Lower lobe of right lung (tissue), 2 donors: ENCODE measurements around the gene GPR42. TPM values are rescaled to one million over a fixed set of nuclear protein-coding genes. Genes with fewer than 3 reads are reported as not detected.
"Not testable (repeated sequence)": the region's sequence is repeated elsewhere in the genome, so short reads cannot be mapped to it uniquely, and the experiment has no call there.

Experiments used
- ATAC-seq, 2 donors: fragments of 200-7000 bp; cut with Tn5 transposase; one replicate each; pipeline ENCODE4 v1.9.1; 2020 to 2022; ENCODE audit warnings: mild to moderate bottlenecking in 2 of 2, moderate library complexity in 2 of 2
- DNase-seq: peaks from one replicate; pipeline ENCODE4 v3.0.0-alpha.2; 2020
- H3K27ac ChIP-seq: fragments of 200-600 bp; one replicate; pipeline ENCODE4 v1.8.0; 2022
- H3K27me3 ChIP-seq: fragments of 200-600 bp; one replicate; pipeline ENCODE4 v1.8.0; 2022; ENCODE audit warnings: low read depth
- H3K36me3 ChIP-seq: fragments of 200-600 bp; one replicate; pipeline ENCODE4 v1.8.0; 2022; ENCODE audit warnings: mild to moderate bottlenecking
- H3K4me1 ChIP-seq: fragments of 200-600 bp; one replicate; pipeline ENCODE4 v1.8.0; 2022
- H3K4me3 ChIP-seq: fragments of 200-600 bp; one replicate; pipeline ENCODE4 v1.8.0; 2022; ENCODE audit warnings: mild to moderate bottlenecking
- H3K9me3 ChIP-seq: fragments of 200-600 bp; one replicate; pipeline ENCODE4 v1.8.0; 2022
- CTCF ChIP-seq: fragments of 200-600 bp; IDR thresholded peaks from one replicate; pipeline ENCODE4 v1.8.0; 2022; ENCODE audit warnings: antibody characterized with exemption, mild to moderate bottlenecking
- intact Hi-C: fragments of 100-400 bp; cut with DNase I; formaldehyde crosslinking; loops from one replicate; pipeline ENCODE4 v1.11.0; 2022
- total RNA-seq: library from RNA; stranded (reverse); fragmentation: NEBNext Ultra II Directional; extraction: Animal tissue kit (Norgen Biotek cat#: 25700); gene quantifications from one replicate; pipeline ENCODE4 v1.2.1, GENCODE V29; 2021
- donor health status: DM: no; HTN: yes; CAD: no; lungs with severe emphysema.

Gene GPR42
- total RNA-seq, 1 donor from 2014 or later, result not detected

- H3K4me3 ChIP-seq, result no peak overlapping the region
- H3K36me3 ChIP-seq, result no peaks in the 10 kb centered on the region
- H3K27me3 ChIP-seq, result peaks cover 11% of the 10 kb centered on the region
- intact Hi-C loops, result no loop called here
- ATAC-seq, result no peak
- H3K4me1 ChIP-seq, result no peaks in the 10 kb centered on the region
- no peaks in the 10 kb centered on the region for H3K9me3 ChIP-seq
- no peak for DNase-seq
- TF ChIP-seq CTCF, result no peak
- no peak overlapping the region for H3K27ac ChIP-seq
Observed at GRCh38 chr19:35369522-35369921, 1.3 kb upstream of the GPR42 start.

DNA sequence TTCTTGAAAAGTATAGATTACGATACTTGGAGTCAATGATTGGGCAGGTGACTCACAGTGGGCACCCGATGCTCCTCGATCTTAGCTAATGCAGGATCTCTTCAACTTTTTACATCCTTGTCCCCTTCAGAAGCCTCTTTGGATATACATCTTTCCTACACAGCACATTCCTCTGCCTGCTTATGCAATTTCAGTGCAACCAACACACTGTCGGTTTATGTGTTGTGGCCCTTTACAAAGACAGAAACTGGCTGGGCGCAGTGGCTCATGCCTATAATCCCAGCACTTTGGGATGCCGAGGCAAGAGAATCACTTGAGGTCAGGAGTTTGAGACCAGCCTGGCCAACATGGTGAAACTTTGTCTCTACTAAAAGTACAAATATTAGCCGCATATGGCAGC, 2.6 kb downstream of the GPR42 start:
- no peak overlapping the region for H3K27ac ChIP-seq
- H3K4me3 ChIP-seq, result no peak overlapping the region
- H3K36me3 ChIP-seq, result no peaks in the 10 kb centered on the region
- H3K27me3 ChIP-seq, result no peaks in the 10 kb centered on the region
- H3K9me3 ChIP-seq, result no peaks in the 10 kb centered on the region
- no peaks in the 10 kb centered on the region for H3K4me1 ChIP-seq
- DNase-seq (no peak), ATAC-seq (no peak)
- no peak for TF ChIP-seq CTCF
- intact Hi-C loops, result no loop called here

DNA sequence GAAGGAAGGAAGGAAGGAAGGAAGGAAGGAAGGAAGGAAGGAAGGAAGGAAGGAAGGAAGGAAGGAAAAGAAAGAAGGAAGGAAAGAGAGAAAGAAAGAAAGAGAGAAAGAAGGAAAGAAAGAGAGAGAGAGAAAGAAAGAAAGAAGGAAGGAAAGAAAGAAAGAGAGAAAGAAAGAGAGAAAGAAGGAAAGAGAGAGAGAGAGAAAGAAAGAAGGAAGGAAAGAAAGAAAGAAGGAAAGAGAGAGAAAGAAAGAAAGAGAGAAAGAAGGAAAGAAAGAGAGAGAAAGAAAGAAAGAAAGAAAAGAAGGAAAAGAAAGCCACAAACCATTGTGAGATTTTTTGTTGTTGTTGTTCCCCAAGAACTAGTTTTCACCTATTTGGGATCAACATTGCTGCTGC, 3.2 kb downstream of the GPR42 start:
- H3K4me3 ChIP-seq, H3K36me3 ChIP-seq, DNase-seq, H3K9me3 ChIP-seq, ATAC-seq, H3K27ac ChIP-seq, H3K4me1 ChIP-seq, intact Hi-C loops, H3K27me3 ChIP-seq: not testable (repeated sequence)

GRCh38 chr19:35375505-35376307, 4.8 kb downstream of the GPR42 start:
- ATAC-seq (peak; percentile 40 to 50), DNase-seq (no peak)
- no peak overlapping the region for H3K27ac ChIP-seq
- no peak for TF ChIP-seq CTCF
- H3K4me3 ChIP-seq, result no peak overlapping the region
- intact Hi-C loops, result no loop called here
- no peaks in the 10 kb centered on the region for H3K36me3 ChIP-seq
- no peaks in the 10 kb centered on the region for H3K27me3 ChIP-seq
- no peaks in the 10 kb centered on the region for H3K9me3 ChIP-seq
- H3K4me1 ChIP-seq, result no peaks in the 10 kb centered on the region

DNA sequence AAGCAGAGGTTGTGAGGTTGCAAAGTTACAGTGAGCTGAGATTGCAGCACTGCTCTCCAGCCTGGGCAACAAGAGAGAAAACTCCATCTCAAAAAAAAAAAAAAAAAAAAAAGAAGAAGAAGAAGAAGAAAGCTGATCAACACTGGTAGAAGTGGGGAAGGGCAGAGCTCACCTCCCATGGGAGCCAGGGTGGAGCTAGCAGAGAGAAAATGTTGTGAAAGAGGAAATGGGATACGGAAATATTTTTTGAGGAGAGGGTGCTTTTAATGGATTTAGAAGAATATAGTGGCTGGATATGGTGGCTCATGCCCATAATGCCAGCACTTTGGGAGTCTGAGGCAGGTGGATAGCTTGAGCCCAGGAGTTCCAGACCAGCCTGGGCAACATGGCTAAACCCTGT, 6.8 kb downstream of the GPR42 start:
- intact Hi-C loops, result no loop called here
- no peaks in the 10 kb centered on the region for H3K9me3 ChIP-seq
- no peak overlapping the region for H3K27ac ChIP-seq
- ATAC-seq (no peak), DNase-seq (no peak)
- H3K4me3 ChIP-seq, result no peak overlapping the region
- H3K27me3 ChIP-seq, result peaks cover 4% of the 10 kb centered on the region
- no peaks in the 10 kb centered on the region for H3K36me3 ChIP-seq
- no peaks in the 10 kb centered on the region for H3K4me1 ChIP-seq
- no peak for TF ChIP-seq CTCF

DNA sequence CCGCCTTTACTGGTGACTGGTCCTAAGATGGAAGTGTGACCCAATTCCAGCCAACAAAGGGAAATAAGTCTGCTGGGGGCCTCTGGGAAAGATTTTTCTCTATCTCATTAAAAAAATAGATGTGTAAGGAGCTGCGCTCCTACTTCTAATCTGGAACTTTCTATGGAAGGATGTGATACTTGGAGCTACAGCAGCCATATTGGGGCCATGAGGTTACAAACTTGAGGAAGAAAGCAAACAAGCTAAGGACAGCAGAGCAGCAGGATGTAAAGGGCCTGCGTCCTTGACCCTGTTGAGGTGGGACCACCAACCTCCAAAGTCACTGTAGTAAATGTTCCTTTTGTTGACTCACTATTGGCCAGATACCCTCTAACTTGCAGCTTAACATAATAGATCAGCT, 7.5 kb downstream of the GPR42 start:
- TF ChIP-seq CTCF, result no peak
- DNase-seq (no peak), ATAC-seq (no peak)
- no peaks in the 10 kb centered on the region for H3K36me3 ChIP-seq
- no peak overlapping the region for H3K4me3 ChIP-seq
- no peaks in the 10 kb centered on the region for H3K4me1 ChIP-seq
- H3K27me3 ChIP-seq, result peaks cover 4% of the 10 kb centered on the region
- no peaks in the 10 kb centered on the region for H3K9me3 ChIP-seq
- no peak overlapping the region for H3K27ac ChIP-seq
- intact Hi-C loops, result no loop called here

DNA sequence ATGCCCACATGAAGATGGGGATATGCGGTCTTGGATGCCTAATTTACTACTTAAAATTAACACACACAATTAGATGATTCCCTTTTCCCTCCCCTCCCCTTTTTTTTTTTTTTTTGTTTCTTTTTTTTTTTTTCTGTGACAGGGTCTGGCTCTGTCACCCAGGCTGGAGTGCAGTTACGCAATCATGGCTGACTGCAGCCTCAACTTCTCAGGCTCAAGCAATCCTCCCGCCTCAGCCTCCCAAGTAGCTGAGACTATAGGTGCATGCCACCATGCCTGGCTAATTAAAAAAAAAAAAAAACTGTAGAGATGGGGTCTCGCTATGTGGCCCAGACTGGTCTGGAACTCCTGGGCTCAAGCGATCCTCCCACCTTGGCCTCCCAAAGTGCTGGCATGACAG, 8.7 kb downstream of the GPR42 start:
- ATAC-seq, H3K4me1 ChIP-seq, intact Hi-C loops, DNase-seq, H3K9me3 ChIP-seq, H3K36me3 ChIP-seq, H3K4me3 ChIP-seq, H3K27me3 ChIP-seq, H3K27ac ChIP-seq: not testable (repeated sequence)
